NCI-H510A (cell line): Measurements from ENCODE around the gene RANBP9.
A peak's percentile ranks its signal among the peaks of the same experiment; 100 is the strongest.

Source experiments
- DNase-seq: peaks from one replicate; lab custom pipeline; 2025; lab: John Stamatoyannopoulos, UW

RANBP9 gene

DNA sequence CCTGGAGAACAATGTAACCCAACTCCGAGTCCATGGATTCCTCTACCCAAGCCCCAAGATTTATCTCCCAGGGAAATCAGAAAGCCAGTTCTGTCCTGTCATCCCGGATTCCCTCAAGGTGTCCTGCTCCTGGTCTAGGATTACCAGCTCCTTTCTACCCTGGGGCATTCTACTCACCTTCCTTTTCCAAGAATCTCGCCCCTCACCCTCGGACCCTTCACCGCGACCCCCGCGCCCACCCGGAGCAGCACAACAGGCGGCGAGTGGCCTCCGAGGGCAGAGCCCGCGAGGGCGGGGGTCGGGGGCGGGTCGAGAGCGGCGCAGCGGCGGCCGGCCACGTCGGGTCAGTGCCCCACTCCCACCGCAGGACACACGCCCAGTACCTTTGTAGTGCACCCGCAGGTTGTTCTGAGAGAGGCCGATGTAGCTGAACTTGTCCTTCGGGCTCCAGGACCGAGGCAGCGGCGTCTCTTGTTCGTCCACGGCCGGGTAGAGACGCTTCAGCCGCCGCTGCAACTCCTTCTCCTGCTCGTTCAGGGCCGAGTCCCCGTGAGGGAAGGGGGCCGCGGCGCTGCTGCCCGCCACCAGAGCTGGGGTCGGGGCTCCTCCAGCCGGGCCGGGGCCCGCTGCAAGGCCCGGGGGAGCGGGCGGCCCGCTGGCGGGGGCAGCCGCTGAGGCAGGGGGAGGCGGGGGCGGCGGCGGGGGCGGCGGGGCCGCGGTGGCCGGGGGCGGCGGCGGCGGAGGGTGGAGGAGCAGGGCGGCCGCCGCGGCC, 897 bp downstream of the RANBP9 start:
- peak; percentile 25 for DNase-seq

DNA sequence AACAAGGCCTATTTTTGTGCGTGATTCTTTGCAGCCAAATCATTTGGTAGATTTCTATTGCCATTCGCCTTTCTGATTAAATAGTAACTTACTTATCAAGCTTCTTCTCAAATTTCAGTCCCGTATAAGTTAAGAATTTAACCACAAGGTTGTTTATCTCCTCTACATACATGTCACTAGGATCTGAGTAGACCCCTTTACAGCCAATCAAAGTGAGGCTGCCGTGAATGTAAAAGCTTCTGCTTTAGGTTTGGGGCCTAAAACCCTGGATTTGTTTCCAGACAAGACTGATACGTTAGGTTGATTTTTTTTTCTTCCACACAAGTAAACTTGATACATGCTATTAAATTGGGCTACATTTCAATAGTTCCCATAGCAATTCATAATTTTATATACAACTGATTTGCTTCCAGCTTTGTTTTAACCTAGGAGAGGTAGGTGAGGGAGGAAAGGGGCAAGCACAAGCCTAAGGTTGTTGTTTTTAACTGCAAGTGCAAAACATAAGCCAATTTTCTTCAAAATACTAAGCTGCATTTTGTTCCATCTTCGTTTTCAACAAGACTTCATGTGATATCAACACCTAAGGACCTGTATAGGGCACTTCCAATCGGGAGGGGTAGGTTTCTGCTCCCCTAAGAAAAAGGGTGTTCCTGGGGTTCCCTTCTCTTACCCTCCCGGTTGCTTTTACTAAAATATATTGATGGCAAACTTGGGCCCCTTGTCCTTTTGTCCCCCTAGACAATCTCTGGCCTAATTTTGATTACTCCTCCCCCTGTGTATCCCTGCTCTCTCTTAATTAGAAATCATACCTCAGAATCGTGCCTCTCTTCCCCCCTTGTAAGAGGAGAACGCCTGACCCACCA, 1.7 kb downstream of the RANBP9 start:
- no peak for DNase-seq

DNA sequence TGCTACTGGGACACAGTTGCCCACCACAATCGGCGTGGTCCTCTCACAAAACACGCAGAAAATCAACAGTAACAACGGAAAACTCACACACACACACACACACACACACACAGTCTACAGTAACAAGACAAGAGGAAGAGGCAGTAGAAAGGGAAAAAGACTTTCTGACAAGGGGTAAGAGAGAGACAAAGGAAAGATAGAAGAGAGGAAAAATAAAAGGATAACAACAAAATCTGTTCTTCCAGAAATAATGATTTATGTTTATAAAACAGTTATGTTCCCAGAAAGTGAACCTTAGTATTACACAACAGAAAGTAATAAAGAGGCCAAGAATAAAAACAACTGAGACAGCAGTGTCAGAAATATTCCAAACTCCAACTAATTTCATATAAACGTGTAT, 2.9 kb downstream of the RANBP9 start:
- DNase-seq, result no peak

DNA sequence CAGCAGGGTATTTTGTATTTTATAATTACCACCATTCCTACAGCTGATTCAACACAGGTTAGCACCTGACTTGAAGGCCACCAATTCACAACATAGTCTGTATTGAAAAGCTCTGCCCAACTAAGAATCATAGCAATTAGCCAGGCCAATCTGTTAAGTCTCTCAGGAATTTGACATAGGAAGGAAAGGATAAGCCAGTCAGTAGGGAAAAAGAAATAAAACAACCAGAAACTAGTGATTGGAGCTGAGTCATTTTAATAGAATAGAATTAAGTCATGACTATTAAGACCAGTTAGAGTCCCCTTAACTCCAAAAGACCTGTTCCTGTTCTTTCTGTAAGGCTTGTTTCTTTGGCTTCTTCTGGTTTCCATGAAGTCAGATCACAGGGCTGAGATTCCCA, 8.1 kb downstream of the RANBP9 start:
- DNase-seq, result no peak

DNA sequence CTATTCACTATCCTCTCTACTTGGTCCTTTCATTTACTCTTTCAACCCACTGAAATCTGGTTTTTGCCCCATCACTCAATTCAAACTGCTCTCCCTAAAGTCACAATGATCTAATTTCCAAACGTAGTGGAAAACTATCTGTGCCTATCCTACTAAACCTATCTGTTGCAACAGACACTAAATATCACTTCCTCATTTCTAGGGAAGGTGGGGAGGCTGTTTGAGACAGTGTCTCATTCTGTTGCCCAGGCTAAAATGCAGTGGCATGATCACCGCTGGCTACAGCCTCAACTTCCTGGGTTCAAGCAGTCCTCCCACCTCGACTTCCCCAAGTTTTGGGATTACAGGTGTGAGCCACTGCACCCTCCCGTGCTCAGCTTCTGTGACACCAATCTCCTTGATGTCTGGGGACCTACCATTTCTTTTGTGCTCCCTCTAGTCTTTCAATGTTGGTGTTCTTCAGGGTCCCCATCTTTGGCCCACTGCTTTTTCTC, 8.8 kb downstream of the RANBP9 start:
- no peak for DNase-seq

DNA sequence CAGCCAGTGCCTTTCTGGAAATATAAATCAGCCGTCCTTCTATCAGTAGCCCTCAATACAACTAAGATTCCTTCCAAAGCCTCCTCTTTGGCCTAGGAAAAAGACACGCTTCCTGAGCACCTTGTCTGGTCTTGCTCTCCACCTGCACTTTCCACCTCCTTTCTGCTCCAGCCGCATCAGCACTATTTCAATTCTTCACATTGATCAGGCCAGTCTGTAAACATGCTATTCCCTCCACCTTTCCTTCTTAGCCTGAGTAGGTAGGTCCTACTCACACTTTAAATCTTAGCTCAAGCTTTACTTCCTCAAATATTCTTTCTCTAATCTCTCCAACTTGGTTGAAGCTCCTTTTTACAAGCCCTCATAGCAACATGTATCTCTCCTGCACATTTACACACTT, 11.4 kb downstream of the RANBP9 start:
- no peak for DNase-seq

DNA sequence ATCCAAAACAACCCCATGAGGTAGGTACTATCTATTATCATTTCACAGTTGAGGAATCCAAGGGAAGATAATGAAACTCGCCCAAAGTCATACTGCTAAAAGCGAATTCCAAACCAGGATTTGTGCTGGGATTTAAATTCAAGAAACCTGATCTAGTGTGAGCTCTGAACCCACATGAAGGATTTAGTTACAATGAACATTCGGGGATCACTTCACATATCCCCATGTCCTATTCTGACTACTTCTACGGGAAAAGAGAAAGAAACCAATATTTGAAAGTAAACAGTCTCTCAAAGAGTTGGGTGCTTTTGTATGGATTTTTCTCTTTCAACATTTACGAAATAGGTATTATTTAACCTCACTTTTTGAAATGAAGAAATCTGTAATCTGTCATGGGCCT, 12.9 kb downstream of the RANBP9 start:
- DNase-seq, result no peak

DNA sequence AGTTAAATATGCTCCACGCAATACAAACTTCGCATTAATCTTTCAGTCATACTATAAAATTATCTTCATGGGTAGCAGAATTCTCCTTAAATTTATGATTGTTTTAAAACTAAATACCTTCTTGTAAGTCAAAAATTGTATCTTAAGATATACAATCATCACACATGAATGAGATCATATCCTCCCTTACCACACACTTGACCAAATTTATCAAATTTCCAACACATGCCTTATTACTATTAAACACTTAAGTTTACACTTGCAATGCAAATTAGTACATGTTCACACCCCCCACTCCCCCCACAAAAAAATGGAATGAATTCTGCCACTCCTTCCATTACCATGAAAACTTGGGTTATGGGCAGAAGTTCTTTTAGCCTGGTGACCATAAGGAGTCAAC, 13.8 kb downstream of the RANBP9 start:
- no peak for DNase-seq

DNA sequence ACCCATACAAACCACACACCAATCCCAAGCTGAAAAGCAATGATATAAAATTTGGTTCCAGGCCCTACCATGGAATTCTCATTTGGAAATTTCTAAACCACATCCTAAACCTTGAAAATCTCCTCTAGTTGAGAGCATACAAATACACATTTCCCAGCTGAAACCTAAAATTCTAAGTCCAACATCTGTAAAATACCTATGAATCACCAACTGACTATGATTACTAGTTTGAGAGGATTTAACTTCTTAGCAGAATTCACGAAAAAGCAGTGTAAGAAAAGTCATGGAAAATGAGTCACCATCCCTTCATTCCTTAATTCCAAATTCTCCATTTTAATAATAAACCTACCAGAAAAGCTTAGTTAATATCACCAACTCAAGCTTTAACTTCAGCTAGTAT, 15.4 kb downstream of the RANBP9 start:
- DNase-seq, result no peak

DNA sequence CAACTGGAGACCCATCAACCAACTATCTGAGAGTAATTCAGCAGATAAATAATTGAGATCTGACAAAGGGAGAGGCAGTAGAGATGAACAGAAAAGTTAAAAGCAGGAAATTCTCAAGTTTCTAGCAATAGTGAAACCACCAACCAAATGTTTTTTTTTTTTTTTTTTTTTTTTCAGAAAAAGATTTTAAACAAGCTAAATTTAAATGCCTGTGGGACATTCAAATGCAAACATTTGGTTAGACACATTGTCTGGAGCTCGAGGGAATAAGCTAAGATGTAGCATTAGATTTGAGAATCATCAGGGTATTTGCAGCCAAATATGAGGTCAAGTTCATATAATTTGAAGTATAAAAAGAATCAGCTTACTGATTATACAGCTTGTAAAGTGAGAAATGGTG, 16.4 kb downstream of the RANBP9 start:
- no peak for DNase-seq

DNA sequence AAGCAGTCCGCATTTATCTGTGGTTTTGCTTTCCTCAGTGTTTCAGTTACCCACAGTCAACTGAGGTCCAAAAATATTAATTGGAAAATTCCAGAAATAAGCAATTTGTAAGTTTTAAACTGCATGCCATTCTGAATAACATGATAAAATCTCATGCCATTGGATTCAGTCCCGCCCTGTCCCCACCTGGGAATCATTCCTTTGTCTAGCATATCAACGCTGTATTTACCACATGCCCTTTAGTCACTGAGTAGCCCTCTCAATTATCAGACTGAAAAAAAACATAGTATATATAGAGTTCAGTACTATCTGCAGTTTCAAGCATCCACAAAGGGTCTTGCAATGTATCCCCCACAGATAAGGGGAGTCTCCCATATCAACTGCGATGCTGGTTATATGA, 17.1 kb downstream of the RANBP9 start:
- no peak for DNase-seq

DNA sequence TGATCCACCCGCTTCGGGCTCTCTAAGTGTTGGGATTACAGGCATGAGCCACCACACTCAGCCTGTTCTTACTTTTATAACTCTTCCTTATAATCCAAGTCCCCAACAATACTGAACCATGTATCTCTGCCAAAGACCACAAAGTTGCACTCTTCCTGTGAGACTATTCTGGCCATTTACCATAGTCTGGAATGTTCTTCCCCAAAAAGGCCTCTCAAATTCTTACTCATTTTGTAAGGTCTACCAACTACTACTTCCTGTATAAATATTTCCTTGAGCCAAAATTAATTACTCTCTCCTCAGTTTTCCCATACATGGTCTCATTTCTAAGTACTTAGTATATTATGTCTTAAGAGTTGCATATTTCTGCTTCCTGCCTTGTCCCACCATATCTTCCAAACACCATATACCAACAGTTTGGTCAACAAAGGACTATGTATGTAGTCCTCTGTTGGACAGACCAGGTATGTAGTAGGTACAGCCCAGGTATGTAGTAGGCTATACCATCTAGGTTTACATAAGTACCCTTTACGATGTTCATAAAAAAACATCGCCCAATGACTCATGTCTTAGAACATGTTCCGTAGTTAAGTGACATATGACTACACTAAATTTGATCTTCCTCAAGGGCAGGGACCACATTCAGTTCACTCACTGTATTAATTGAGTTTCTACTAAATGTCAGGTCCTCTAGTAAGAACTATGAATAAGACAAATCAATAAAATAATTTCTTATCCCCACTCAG, 22.0 kb downstream of the RANBP9 start:
- DNase-seq, result no peak

DNA sequence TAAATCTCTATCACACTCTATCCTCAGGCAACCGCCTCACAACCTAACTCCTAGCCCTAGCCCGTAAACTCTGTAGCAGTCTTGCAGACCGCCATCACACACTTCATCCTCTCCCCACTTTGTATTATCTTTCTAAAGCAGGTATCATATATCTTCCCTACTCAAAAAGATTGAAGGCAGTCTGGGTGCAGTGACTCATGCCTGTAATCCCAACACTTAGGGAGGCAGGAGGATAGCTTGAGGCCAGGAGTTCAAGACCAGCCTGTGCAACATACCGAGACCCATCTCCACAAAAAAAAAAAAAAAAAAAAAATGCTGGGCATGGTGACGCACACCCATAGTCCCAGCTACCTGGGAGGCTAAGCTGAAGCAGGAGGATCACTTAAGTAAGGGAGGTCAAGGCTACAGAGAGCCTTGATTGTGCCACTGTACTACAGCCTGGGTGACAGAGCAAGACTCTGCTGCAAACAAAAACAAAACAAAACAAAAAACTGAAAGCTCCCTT, 22.9 kb downstream of the RANBP9 start:
- DNase-seq, result no peak

DNA sequence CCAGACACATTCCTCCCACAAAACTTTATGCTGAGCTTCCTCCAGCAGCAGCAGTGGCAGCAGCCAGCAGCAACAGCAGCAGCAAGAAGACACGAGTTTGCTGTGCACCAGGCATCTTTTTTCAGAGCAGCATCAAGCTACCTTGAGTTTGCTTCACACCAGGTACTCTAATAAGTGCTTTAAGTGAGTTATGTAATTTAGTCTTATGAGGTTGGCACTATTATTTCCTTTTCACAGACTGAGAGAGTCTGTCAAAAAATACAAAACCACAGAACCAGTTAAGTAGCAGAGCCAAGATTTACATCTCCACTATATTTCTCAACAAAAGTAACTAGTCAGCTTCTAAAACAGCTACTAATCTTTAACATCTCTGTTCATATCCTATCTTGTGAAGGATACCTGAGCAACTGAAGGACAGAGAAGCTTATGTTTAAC, 23.7 kb downstream of the RANBP9 start:
- DNase-seq, result no peak

DNA sequence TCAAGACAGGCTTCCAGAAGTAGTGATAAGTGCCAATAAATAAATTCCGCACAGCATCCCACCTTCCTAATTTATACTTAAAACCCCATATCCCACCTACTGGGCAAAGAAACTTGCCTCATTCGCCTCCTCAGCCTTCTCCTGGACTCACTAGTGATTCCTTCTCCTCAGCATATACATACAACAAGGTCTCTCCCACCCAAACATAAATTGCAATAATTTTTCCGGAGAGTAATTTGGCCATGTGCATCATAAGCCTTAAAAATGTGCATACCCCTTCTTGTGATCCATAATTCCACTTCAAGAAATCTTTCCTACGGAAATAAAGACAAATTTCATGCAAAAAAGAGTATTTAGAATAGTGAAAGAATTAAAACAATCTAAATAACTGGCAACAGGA, 26.8 kb downstream of the RANBP9 start:
- DNase-seq, result no peak

DNA sequence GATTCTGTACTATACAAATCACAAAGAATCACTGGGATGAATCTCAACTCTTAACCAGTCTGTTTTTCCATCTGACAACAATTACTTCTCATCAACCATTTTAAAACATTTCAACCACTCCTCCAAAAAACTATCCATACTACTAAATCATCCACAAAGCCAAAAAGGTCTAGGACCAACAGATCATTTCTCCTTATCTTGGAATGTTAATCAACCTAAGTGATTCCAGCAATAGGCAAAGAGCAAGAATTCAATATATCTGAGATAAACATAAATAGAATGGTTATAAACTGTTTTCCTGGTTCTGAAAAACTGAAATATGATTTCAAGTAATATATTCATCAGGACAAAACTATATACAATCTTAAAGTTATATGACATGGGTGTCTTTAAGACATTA, 28.6 kb downstream of the RANBP9 start:
- no peak for DNase-seq

DNA sequence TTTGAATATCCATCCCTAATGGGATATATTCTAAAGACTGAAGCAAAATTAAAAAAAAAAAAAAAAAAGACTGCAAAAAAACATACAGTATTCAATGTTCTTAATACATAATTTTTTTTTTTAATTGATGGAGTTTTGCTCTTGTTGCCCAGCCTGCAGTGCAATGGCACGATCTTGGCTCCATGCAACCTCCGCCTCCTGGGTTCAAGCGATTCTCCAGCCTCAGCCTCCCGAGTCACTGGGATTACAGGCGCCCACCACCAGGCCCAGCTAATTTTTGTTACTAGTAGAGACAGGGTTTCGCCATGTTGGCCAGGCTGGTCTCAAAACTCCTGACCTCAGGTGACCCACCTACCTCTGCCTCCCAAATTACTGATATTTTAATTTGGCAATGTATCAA, 29.3 kb downstream of the RANBP9 start:
- no peak for DNase-seq

DNA sequence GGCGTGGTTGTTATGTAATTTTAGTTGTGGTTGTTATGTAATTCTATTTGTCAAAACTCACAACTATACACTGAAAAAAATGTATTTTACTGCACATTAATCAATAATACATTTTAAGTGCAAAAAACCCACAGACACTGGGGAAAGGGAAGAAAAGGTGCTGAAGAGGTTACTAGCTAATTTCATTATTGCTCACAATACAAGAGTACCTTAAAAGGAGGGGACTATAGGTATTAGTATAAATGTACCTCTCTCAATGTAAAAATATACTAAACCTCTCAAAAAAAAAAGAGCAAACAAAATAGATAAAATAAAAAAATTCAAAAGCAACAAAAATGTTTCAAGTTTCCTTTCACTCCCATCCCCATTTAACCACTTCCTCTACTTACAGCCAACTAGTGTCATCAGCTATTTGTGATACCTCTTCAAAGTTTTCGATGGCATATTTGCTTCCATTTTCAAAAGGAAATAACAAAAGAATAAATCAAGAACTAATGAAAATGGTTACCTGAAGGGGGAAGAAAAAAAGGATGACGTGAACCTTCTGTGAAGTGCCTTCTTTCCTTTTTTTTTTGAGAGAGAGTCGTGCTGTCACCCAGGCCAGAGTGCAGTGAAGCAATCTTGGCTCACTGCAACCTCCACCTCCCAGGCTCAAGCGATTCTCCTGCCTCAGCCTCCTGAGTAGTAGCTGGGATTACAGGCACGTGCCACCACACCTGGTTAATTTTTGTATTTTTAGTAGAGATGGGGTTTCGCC, 30.2 kb downstream of the RANBP9 start:
- no peak for DNase-seq

DNA sequence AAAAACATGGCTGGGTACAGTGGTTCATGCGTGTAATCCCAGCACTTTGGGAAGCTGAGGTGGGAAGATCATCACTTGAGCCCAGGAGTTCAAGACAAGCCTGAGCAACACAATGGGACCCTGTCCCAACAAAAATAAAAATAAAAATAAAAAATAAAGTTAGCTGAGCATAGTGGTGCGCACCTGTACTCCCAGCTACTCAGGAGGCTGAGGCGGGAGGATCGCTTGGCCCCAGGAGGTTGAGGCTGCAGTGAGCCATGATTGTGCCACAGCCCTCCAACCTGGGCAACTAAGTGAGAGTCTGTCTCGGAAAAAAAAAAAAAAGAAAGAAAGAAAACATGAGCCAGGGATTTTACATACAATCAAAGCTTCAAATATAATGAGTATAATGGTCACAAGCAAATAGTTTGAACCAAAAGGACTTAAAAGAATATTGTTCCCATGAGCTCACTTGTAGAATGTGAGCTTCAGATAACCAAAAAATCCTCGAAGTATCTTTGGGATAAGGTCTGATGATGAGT, 31.1 kb downstream of the RANBP9 start:
- no peak for DNase-seq

DNA sequence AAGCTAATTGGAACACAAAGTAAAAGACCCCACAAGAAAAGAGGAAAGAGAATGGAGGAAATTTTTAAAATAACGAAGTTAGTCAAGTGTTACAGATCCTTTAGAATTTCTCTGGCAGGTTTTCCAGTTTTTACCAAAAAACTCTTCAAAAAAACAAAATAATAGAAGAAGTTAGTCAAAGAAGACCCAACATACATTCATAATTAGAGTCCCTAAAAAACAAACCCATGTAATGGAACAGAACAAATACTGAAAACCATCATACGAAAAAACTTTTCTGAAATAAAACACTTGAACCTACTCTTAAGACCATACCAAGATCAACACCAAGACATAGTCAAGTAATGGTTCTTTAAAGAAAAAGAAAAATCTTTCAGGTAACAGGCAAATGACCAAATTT, 31.6 kb downstream of the RANBP9 start:
- DNase-seq, result no peak

DNA sequence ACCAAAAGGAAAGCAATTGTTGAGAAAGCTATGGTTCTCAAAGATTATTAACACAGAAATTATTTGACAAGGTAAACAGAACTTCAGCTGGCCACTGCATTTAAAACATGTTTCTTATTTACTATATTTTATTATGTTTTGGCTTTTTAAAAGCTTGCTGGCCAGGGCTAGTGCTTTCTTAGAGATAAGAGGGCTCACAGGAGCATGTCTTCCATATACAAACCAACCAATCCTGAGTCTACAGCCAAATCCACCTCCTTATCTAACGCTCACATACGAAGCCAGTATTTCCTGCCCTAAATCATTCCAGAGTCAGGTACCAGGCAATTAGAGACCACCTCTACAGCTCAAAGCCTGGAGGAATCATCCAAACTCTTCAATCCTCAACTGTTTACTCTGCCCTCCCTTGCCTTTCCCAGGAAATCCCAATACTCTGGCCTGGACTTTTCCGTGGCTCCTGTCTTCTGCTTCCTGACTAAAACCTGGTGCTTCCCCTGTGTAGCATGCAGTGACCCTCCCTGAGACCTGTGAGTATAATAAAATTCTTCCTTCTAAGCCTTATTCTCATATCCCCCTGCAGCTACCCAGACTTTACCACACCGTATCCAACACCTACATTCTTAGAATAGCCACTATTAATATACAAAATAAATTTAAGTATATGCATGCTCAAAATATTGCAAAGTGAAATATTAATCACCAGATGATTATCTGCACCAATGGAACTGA, 33.2 kb downstream of the RANBP9 start:
- no peak for DNase-seq
